ENCODE results near the gene CDKL4.

DNA sequence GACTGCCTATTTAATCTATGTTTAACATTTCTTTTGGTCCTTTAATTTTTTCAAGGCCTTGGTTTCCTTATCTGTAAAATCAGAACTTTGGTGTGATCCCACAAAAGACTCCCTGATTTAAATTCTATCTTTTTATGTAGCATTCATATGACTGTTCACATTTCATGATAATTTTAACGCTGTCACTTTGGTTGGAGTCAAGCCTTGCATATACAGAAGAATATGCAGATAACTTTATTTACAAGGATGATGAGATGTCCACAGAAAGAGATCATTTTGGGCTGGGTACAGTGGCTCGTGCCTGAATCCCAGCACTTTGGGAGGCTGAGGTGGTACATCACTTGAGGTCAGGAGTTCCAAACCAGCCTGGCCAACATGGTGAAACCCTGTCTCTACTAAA is 84.5 kb downstream of the CDKL4 start:
- TF ChIP-seq YY1 (tag by site-specific recombination; IDR thresholded peaks at IDR 0.05) (no peak), REST (tag by site-specific recombination; IDR thresholded peaks at IDR 0.05) (no peak)
